GM23338 (cell line): ENCODE data around the gene ISG15. TPM values are rescaled to one million over a fixed set of nuclear protein-coding genes. Genes with fewer than 3 reads are reported as not detected.

ENCODE experiments used
- ATAC-seq: fragments of 200-7000 bp; cut with Tn5 transposase; 3 replicates; pipeline ENCODE4 v1.9.1; 2020
- DNase-seq: peaks from one replicate; pipeline ENCODE4 v3.0.0-alpha.2; 2015; ENCODE audit warnings: low spot score
- H2AFZ ChIP-seq: fragments of 200-600 bp; sonication (generic); 2 replicates; pipeline ENCODE4 v1.8.0; 2016; ENCODE audit warnings: antibody characterized with exemption, mild to moderate bottlenecking, moderate library complexity
- H3F3A ChIP-seq: fragments of 200-600 bp; sonication (generic); replicated peaks from 2 replicates; pipeline ENCODE4 v1.8.0; 2017; ENCODE audit warnings: antibody characterized with exemption, mixed run types, low read depth
- H3K27ac ChIP-seq: fragments of 200-600 bp; sonication (generic); 2 replicates; pipeline ENCODE4 v1.6.1; 2016; ENCODE audit warnings: low read depth
- H3K27me3 ChIP-seq: fragments of 200-600 bp; sonication (generic); 2 replicates; pipeline ENCODE4 v1.8.0; 2016; ENCODE audit warnings: mild to moderate bottlenecking, mixed run types, moderate library complexity; ENCODE audit not compliant: insufficient read depth
- H3K36me3 ChIP-seq: fragments of 200-600 bp; sonication (generic); 2 replicates; pipeline ENCODE4 v1.8.0; 2016; ENCODE audit warnings: mild to moderate bottlenecking; ENCODE audit not compliant: insufficient read depth
- H3K4me1 ChIP-seq: fragments of 200-600 bp; sonication (generic); 2 replicates; pipeline ENCODE4 v1.8.0; 2016; ENCODE audit warnings: mild to moderate bottlenecking, moderate library complexity; ENCODE audit not compliant: insufficient read depth
- H3K4me2 ChIP-seq: fragments of 200-600 bp; sonication (generic); 2 replicates; pipeline ENCODE4 v1.7.1; 2017; ENCODE audit warnings: mixed run types
- H3K4me3 ChIP-seq: fragments of 200-600 bp; sonication (generic); 2 replicates; pipeline ENCODE4 v1.6.1; 2016; ENCODE audit warnings: mixed run types
- H3K79me2 ChIP-seq: fragments of 200-600 bp; sonication (generic); replicated peaks from 2 replicates; pipeline ENCODE4 v1.8.0; 2017; ENCODE audit warnings: mild to moderate bottlenecking; ENCODE audit not compliant: insufficient read depth
- H3K9me2 ChIP-seq: fragments of 200-600 bp; sonication (generic); 2 replicates; pipeline ENCODE4 v1.8.0; 2017; ENCODE audit not compliant: insufficient read depth
- H4K20me1 ChIP-seq: fragments of 200-600 bp; sonication (generic); replicated peaks from 2 replicates; pipeline ENCODE4 v1.8.0; 2017; ENCODE audit warnings: mild to moderate bottlenecking; ENCODE audit not compliant: insufficient read depth
- H3K27ac Mint-ChIP-seq: 2 replicates; pipeline ENCODE4 v1.8.0; 2020; ENCODE audit warnings: inconsistent platforms, mild to moderate bottlenecking, moderate library complexity, mixed read lengths
- H3K27me3 Mint-ChIP-seq: 3 replicates; pipeline ENCODE4 v1.8.0; 2022; ENCODE audit warnings: low read depth, mild to moderate bottlenecking, moderate library complexity, mixed read lengths, inconsistent platforms; ENCODE audit not compliant: insufficient read depth, poor library complexity
- H3K36me3 Mint-ChIP-seq: 3 replicates; pipeline ENCODE4 v1.8.0; 2021; ENCODE audit warnings: low read depth, mild to moderate bottlenecking, inconsistent platforms, moderate library complexity, mixed read lengths
- H3K4me1 Mint-ChIP-seq: 3 replicates; pipeline ENCODE4 v1.8.0; 2020; ENCODE audit warnings: mild to moderate bottlenecking, inconsistent platforms, mixed read lengths
- H3K4me3 Mint-ChIP-seq: 3 replicates; pipeline ENCODE4 v1.8.0; 2021; ENCODE audit warnings: moderate library complexity, mild to moderate bottlenecking, inconsistent platforms, mixed read lengths
- H3K9me3 Mint-ChIP-seq: 3 replicates; pipeline ENCODE4 v1.8.0; 2020; ENCODE audit warnings: moderate library complexity, mild to moderate bottlenecking, inconsistent platforms, mixed read lengths
- CREB1 ChIP-seq: fragments of 250-450 bp; sonication (Bioruptor Pico); IDR thresholded peaks from 2 replicates; pipeline ENCODE4 v1.5.0; 2020; ENCODE audit warnings: low read depth, mild to moderate bottlenecking, moderate library complexity
- CTCF ChIP-seq, 2 experiments: fragments of 200-600 bp in 1 of 2; sonication (generic) in 1 of 2; conservative IDR thresholded peaks; 2 replicates each; pipeline versions ENCODE4 v1.5.1 to v1.6.1; 2016 to 2017; ENCODE audit warnings: antibody characterized with exemption in 2 of 2, low read depth in 2 of 2, mild to moderate bottlenecking in 2 of 2, moderate library complexity in 1 of 2
- EZH2phosphoT487 ChIP-seq: fragments of 200-600 bp; sonication (generic); IDR thresholded peaks from one replicate; pipeline ENCODE4 v1.8.1; 2018; ENCODE audit warnings: antibody characterized with exemption; ENCODE audit not compliant: unreplicated experiment
- JUNB ChIP-seq: IDR thresholded peaks from one replicate; pipeline ENCODE4 v1.6.1; 2016; ENCODE audit warnings: antibody characterized with exemption; ENCODE audit not compliant: unreplicated experiment
- NANOG ChIP-seq: IDR thresholded peaks from 2 replicates; pipeline ENCODE4 v1.6.1; 2016; ENCODE audit warnings: antibody characterized with exemption, borderline replicate concordance
- POLR2AphosphoS5 ChIP-seq: IDR thresholded peaks from 2 replicates; pipeline ENCODE4 v1.6.1; 2016; ENCODE audit warnings: antibody characterized with exemption, low read depth
- REST ChIP-seq: IDR thresholded peaks from one replicate; pipeline ENCODE4 v1.6.1; 2018; ENCODE audit warnings: antibody characterized with exemption; ENCODE audit not compliant: unreplicated experiment
- ZNF114 ChIP-seq: fragments of 250-450 bp; sonication (Bioruptor Pico); IDR thresholded peaks from 2 replicates; pipeline ENCODE4 v1.5.0; 2020; ENCODE audit warnings: mild to moderate bottlenecking, moderate library complexity
- ZNF331 ChIP-seq: fragments of 250-450 bp; sonication (Bioruptor Pico); IDR thresholded peaks from 2 replicates; pipeline ENCODE4 v1.5.0; 2020; ENCODE audit warnings: low read depth, mild to moderate bottlenecking, moderate library complexity
- ZNF462 ChIP-seq: fragments of 250-450 bp; sonication (Bioruptor Pico); IDR thresholded peaks from 2 replicates; pipeline ENCODE4 v1.5.0; 2020; ENCODE audit warnings: mild to moderate bottlenecking, moderate library complexity
- polyA plus RNA-seq: library from polyadenylated mRNA; unstranded; fragments of >200 nt; fragmentation: Nextera tagmentation; extraction: Ambion mirVana; gene quantifications from 2 replicates; pipeline ENCODE4 v1.2.1, GENCODE V29; 2016
- total RNA-seq: library from RNA; depleted of rRNA; stranded (reverse); fragments of >200 nt; shearing (Covaris generic); gene quantifications from 2 replicates; pipeline ENCODE4 v1.2.3, GENCODE V29; 2014

The ISG15 gene
- total and polyA plus RNA-seq, 2 experiments from 2014 or later, result 52.9 to 101 TPM

GRCh38 chr1:1047407-1047806, 34.1 kb downstream of the ISG15 start (continued):
- TF ChIP-seq REST (no peak), ZNF114 (CRISPR knock-in tag) (no peak)

GRCh38 chr1:1047963-1048362, 34.7 kb downstream of the ISG15 start:
- no peak overlapping the region for H3K27ac ChIP-seq
- H2AFZ ChIP-seq, result no peak overlapping the region
- H3K79me2 ChIP-seq, result no peaks in the 10 kb centered on the region
- H4K20me1 ChIP-seq, result peaks cover under 1% of the 10 kb centered on the region; the same call in 1 of the 2 replicates
- ATAC-seq (no peak), DNase-seq (no peak)
- no peaks in the 10 kb centered on the region for H3K9me2 ChIP-seq
- Mint-ChIP-seq H3K4me1 (no peaks in the 10 kb centered on the region), H3K27ac (no peak overlapping the region), H3K4me3 (no peak overlapping the region), H3K9me3 (peaks cover 2% of the 10 kb centered on the region; the same call in 1 of the 3 replicates), H3K27me3 (peaks cover 8% of the 10 kb centered on the region), H3K36me3 (peaks cover 30% of the 10 kb centered on the region)
- H3K36me3 ChIP-seq, result peaks cover 4% of the 10 kb centered on the region; the same call in 1 of the 2 replicates
- H3K27me3 ChIP-seq, result no peaks in the 10 kb centered on the region
- no peaks in the 10 kb centered on the region for H3K4me1 ChIP-seq
- H3K4me3 ChIP-seq, result no peak overlapping the region
- H3F3A ChIP-seq, result 0 out of 2 replicates have a peak, but pooled peaks cover 13% of the 10 kb centered on the region
- no peak overlapping the region for H3K4me2 ChIP-seq
- TF ChIP-seq ZNF114 (CRISPR knock-in tag) (no peak), POLR2AphosphoS5 (no peak), ZNF331 (no peak), CREB1 (CRISPR knock-in tag) (no peak), REST (no peak), JUNB (no peak), ZNF462 (CRISPR knock-in tag) (no peak), CTCF (conservative IDR thresholded peaks at IDR 0.05; ENCODE audit: low read depth in 2 of 2) (no peak), EZH2phosphoT487 (no peak), NANOG (no peak)
